RWPE1 (cell line): Measurements from ENCODE around the gene C22orf31.

ENCODE experiments used
- CTCF ChIA-PET: fragments of 350-600 bp; sonication (Branson Sonifier 250); formaldehyde crosslinking; extraction: SDS; loops from one replicate; lab custom pipeline; 2021; lab: Yijun Ruan, JAX
- POLR2A ChIA-PET: fragments of 400-600 bp; formaldehyde crosslinking; extraction: SDS; loops from one replicate; lab custom pipeline; 2020; ENCODE audit warnings: antibody characterized with exemption; ENCODE audit not compliant: low non-redundant PET; lab: Yijun Ruan, JAX
- DNase-seq: peaks from one replicate; pipeline ENCODE4 v3.0.0; 2012; ENCODE audit warnings: low spot score
- H3K27ac ChIP-seq: fragments of 450-650 bp; 2 replicates; pipeline ENCODE4 v1.5.1; 2017
- CTCF ChIP-seq: fragments of 450-650 bp; conservative IDR thresholded peaks from 2 replicates; pipeline ENCODE4 v1.5.1; 2017; ENCODE audit warnings: low read depth, mild to moderate bottlenecking

C22orf31 gene

GRCh38 chr22:29014773-29015172 lies 46.9 kb downstream of the C22orf31 start:
- no peak for TF ChIP-seq CTCF
- ChIA-PET CTCF (no interaction called here), POLR2A (no interaction called here)

DNA sequence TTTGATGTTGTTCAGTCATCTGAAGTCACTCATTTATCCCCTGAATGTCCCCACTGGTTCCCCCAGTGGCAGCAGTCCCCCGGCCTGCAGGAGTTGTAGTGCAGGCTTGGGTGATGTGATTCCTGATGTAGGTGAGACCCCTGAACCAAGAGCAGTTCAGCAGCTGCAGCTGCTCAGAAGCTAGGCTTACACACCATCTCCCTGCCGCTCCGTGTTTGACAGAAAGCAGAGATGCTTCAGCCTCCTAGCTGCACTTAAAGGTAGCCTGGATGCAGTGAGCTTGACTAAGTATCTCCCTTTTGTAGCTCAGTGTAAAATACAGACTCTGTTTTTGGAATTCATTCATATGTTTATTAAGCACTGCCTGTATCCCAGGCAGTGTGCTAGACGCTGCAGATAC lies 47.3 kb downstream of the C22orf31 start:
- no peak for DNase-seq
- TF ChIP-seq CTCF = no peak
- CTCF ChIA-PET = no interaction called here
- no peak overlapping the region for H3K27ac ChIP-seq
- POLR2A ChIA-PET = no interaction called here

More at GRCh38 chr22:29014773-29015172, 46.9 kb downstream of the C22orf31 start:
- H3K27ac ChIP-seq = no peak overlapping the region
- no peak for DNase-seq

DNA sequence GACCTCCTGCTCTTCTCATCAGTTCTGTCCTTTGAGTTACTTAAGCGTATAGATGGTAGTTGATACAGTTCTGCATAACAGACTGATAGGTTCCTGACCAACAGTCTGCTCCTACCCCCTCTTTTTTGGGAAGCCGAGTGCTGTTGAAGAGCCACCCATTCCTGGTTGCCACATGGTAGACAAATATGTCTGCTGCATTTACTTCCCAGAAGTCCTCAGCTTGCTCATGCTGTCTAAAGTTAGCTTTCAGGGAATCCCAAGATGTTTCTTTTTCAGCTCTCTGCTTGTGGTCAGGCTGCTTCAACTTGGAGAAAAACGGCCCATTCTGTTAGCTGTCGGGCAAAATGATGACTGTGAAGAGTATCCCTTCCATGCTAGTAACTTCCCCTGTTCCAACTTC lies 48.7 kb downstream of the C22orf31 start:
- H3K27ac ChIP-seq = no peak overlapping the region
- DNase-seq = no peak
- ChIA-PET CTCF (no interaction called here), POLR2A (no interaction called here)
- TF ChIP-seq CTCF = no peak

DNA sequence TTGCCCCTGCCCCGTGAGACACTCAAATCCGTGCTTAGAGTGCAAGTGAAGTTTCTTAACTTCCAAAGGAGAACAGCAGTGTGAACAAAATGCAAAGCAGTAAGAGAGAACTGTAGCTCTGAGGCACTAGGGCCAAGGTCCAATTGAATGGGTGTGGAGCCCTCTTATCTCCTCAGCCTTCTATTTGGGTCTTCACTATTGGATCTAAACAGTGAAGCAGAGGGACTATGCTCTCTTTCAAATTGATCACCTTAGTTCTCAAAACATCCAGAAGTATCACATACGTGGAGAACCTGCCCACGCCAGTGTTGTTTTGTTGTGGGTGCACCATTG lies 49.6 kb downstream of the C22orf31 start:
- no peak for DNase-seq
- ChIA-PET CTCF (no interaction called here), POLR2A (no interaction called here)
- no peak overlapping the region for H3K27ac ChIP-seq
- no peak for TF ChIP-seq CTCF

DNA sequence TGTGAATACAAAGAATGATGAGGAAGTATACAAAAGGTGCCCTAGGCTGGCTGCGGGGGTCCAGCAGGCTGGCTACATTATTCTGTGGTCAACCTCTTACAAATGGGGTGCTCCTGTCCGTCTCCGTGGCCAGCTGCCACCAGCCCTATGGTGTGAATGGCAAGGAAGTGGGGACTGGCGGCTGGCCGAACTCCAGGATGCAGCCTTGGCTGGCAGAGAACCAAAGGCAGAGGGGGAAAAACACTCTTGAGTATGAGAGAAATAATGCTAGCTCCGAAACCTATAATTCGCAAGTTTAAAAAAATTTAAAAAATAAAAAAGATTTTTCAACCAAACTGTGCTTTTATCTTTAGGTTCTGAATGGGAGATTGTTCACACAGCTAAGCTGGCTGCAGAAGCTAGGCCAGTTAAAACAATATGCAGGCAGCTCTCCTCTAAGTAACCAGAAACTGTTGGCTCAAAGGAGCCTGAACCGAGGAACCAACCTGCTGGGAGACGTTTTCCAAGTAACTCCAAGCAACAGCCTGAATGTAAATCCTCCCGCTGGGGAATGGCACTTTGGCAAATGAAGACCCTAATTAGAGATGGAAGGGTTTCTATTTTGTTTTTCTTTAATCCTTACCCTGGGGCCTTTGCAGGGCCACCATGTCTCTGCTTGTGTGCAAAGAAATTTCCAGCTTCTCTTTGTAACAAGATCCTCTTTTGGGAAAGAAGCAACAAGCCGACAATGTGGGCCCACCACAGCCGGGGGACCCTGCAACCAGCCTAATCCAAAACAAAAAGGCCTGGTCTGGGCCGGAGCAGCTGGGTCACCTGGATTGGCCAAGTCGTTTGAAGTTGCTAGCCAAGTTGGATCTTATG lies 50.2 kb downstream of the C22orf31 start:
- no peak overlapping the region for H3K27ac ChIP-seq

DNA sequence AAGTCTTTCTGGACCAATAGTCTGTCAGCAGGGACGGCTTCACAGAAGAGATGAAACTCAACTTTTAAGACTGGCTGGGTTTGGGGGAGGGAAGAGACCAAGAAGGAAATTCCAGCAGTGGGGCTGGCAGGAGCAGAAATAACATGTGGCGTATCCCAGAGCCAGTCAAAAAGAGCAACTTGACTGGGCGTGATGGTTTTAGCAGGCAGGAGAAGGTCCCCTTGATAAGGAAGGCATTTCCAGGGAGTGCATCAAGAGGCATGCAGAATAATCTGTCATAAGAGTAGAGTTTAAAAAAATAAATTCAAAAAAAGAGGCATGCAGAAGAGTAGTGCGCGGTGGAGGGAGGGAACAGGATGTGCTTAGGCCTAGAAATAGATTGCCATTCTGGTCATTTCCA lies 52.5 kb downstream of the C22orf31 start:
- CTCF ChIA-PET = no interaction called here
- no peak overlapping the region for H3K27ac ChIP-seq
- no peak for DNase-seq
- POLR2A ChIA-PET = no interaction called here
- no peak for TF ChIP-seq CTCF

More for the DNA sequence above, 50.2 kb downstream of the C22orf31 start:
- DNase-seq = no peak
- TF ChIP-seq CTCF = no peak
- ChIA-PET CTCF (no interaction called here), POLR2A (no interaction called here)
